ENCODE data around the gene WAC.

DNA sequence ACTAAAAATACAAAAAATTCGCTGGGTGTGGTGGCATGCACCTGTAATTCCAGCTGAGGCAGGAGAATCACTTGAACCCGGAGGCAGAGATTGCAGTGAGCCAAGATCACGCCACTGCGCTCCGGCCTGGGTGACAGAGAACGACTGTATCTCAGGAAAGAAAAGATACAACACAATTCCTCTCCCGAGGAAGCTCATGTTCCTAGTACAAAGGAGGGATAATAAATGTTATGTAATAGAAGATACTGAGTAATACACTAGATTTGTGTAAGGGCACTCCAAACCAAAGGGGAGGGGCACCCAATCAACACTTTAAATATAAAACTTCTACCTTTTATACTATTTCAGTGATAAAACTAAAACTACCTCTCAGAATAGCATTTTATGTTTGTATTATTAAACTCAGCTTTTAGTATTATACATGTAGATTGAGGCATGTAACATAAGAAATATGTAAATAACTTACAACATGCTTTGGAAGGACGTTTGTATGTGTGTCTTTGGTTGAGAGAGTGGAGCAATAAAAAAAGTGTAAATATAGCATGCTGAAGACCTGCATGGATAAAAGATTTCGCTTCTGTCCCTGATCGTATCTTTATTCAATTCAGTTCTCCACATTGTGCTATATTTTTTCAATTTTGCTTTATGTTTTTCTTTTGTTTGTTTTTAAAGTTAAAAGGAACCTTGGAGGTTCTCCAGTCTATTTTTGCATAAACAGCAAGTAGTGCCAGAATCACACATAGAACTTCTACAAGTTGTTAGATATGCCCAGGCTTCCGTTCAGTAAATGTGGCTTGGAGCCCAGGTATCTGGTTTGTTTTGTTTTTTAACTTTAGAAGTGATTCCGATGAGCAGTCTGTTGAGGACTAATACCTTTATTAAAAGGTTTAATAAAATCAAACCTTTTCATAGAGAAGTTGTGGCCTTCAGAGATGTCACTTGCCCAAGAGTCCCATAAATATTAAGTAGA lies 71.9 kb downstream of the WAC start:
- TF ChIP-seq, protein P1, sequence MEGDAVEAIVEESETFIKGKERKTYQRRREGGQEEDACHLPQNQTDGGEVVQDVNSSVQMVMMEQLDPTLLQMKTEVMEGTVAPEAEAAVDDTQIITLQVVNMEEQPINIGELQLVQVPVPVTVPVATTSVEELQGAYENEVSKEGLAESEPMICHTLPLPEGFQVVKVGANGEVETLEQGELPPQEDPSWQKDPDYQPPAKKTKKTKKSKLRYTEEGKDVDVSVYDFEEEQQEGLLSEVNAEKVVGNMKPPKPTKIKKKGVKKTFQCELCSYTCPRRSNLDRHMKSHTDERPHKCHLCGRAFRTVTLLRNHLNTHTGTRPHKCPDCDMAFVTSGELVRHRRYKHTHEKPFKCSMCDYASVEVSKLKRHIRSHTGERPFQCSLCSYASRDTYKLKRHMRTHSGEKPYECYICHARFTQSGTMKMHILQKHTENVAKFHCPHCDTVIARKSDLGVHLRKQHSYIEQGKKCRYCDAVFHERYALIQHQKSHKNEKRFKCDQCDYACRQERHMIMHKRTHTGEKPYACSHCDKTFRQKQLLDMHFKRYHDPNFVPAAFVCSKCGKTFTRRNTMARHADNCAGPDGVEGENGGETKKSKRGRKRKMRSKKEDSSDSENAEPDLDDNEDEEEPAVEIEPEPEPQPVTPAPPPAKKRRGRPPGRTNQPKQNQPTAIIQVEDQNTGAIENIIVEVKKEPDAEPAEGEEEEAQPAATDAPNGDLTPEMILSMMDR (IDR thresholded peaks at IDR 0.05), result no peak
- no peak for TF ChIP-seq POLR2A (IDR thresholded peaks at IDR 0.05)

Data from body of pancreas (tissue), 4 donors.